Measurements from ENCODE around the gene PARPBP.
"Not testable (repeated sequence)": the region's sequence is repeated elsewhere in the genome, so short reads cannot be mapped to it uniquely, and the experiment has no call there.

PARPBP gene

DNA sequence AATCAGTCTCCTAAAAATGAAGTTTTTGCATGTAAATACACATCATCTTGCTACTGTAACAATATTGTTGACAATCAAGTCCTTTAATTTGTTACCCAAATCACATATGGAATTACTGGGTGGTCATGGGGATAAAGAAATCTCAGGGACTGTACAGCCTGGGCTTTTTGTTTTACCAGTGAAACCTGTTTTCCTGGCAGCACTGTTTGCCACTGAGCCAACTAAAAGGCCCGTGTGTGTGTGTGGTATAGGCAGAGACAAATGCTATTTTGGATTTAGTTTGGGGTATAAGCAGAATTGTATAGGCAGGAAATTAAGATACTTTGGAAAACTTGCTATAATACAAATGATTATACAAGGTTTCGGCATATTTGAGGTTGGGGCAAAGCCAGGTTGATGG is 5.8 kb upstream of the PARPBP start:
- no peak for DNase-seq (ENCODE audit: low spot score)
- H3K9me3 ChIP-seq (ENCODE audit: severe bottlenecking) = no peaks in the 10 kb centered on the region
- ATAC-seq (ENCODE audit: low read depth) = no peak
- TF ChIP-seq, protein P1, sequence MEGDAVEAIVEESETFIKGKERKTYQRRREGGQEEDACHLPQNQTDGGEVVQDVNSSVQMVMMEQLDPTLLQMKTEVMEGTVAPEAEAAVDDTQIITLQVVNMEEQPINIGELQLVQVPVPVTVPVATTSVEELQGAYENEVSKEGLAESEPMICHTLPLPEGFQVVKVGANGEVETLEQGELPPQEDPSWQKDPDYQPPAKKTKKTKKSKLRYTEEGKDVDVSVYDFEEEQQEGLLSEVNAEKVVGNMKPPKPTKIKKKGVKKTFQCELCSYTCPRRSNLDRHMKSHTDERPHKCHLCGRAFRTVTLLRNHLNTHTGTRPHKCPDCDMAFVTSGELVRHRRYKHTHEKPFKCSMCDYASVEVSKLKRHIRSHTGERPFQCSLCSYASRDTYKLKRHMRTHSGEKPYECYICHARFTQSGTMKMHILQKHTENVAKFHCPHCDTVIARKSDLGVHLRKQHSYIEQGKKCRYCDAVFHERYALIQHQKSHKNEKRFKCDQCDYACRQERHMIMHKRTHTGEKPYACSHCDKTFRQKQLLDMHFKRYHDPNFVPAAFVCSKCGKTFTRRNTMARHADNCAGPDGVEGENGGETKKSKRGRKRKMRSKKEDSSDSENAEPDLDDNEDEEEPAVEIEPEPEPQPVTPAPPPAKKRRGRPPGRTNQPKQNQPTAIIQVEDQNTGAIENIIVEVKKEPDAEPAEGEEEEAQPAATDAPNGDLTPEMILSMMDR (IDR thresholded peaks at IDR 0.05; ENCODE audit: poor library complexity, severe bottlenecking) = no peak
- H3K4me3 ChIP-seq (ENCODE audit: severe bottlenecking) = no peak overlapping the region
- peaks cover 85% of the 10 kb centered on the region for H3K36me3 ChIP-seq (ENCODE audit: low read depth)
- no peak overlapping the region for H3K27ac ChIP-seq (ENCODE audit: poor library complexity, severe bottlenecking)
- H3K4me1 ChIP-seq (ENCODE audit: insufficient read depth, poor library complexity, severe bottlenecking) = peaks cover 4% of the 10 kb centered on the region
- no peaks in the 10 kb centered on the region for H3K27me3 ChIP-seq (ENCODE audit: insufficient read depth, poor library complexity, severe bottlenecking)

DNA sequence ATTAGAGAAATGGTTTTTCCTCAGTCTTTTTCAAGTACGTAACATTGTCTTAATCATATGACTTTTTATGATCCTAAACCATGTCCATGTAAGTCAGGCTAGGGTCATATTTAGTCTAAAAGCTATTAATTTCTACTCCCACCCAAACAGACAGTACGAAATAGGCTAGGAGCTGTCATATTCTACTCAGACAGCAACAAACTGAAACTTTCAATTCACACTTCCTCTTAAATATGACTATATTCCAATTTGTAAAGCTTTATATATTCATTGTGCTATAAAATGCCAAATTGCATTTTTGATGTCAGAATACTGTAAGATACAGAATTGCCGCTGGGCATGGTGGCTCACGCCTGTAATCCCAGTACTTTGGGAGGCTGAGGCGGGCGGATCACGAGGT is 3.6 kb upstream of the PARPBP start:
- ATAC-seq (ENCODE audit: low read depth) (no peak), DNase-seq (ENCODE audit: low spot score) (no peak)
- Histone ChIP-seq H3K27ac (ENCODE audit: poor library complexity, severe bottlenecking) (no peak overlapping the region), H3K27me3 (ENCODE audit: insufficient read depth, poor library complexity, severe bottlenecking) (no peaks in the 10 kb centered on the region), H3K4me1 (ENCODE audit: insufficient read depth, poor library complexity, severe bottlenecking) (peaks cover 4% of the 10 kb centered on the region), H3K9me3 (ENCODE audit: severe bottlenecking) (no peaks in the 10 kb centered on the region), H3K36me3 (ENCODE audit: low read depth) (peaks cover 63% of the 10 kb centered on the region), H3K4me3 (ENCODE audit: severe bottlenecking) (no peak overlapping the region)
- TF ChIP-seq, protein P1 (IDR thresholded peaks at IDR 0.05; ENCODE audit: poor library complexity, severe bottlenecking) = no peak

DNA sequence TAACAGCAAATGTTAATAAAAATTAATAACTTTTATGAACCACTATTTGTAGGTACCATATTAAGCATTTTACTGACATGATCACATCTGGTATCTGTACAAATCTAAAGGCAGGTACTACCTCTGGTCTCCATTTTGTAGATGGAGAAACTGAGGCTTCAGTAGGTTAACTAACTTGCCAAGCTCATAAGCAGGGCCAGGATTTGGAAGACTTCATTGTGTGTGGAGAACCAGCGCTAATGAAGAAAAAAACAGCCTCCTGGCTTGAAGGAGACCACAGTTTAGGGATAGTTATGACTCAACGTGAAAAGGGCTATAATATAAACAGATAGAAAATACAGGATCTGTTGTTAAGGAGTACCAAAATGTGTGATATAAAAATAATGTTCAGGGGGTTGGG is 1.1 kb upstream of the PARPBP start:
- H3K27me3 ChIP-seq (ENCODE audit: insufficient read depth, poor library complexity, severe bottlenecking) = no peaks in the 10 kb centered on the region
- H3K36me3 ChIP-seq (ENCODE audit: low read depth) = peaks cover 53% of the 10 kb centered on the region
- H3K4me1 ChIP-seq (ENCODE audit: insufficient read depth, poor library complexity, severe bottlenecking) = peaks cover 12% of the 10 kb centered on the region
- H3K9me3 ChIP-seq (ENCODE audit: severe bottlenecking) = no peaks in the 10 kb centered on the region
- peak overlapping the region; percentile 84 for H3K4me3 ChIP-seq (ENCODE audit: severe bottlenecking)
- H3K27ac ChIP-seq (ENCODE audit: poor library complexity, severe bottlenecking) = no peak overlapping the region
- ATAC-seq (ENCODE audit: low read depth) (no peak), DNase-seq (ENCODE audit: low spot score) (no peak)
- TF ChIP-seq, protein P1 (IDR thresholded peaks at IDR 0.05; ENCODE audit: poor library complexity, severe bottlenecking) = no peak

DNA sequence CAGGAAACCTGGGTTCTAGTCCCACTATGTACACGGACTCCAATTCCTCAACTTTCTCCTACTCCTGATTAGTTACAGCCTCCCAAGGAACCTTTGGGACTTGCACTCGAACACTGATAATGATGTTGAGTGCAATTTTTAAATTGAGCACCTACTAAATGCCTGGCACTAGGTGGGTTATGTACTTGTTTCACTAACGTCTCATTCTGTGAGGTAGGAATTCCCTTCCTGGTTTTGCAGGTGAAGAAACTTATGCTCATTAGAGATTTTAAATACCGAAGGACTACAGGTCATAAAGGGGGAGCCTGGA is 536 bp downstream of the PARPBP start:
- Histone ChIP-seq H3K27ac (ENCODE audit: poor library complexity, severe bottlenecking) (peak overlapping the region; percentile 74), H3K4me3 (ENCODE audit: severe bottlenecking) (peak overlapping the region; percentile 84), H3K9me3 (ENCODE audit: severe bottlenecking) (no peaks in the 10 kb centered on the region), H3K4me1 (ENCODE audit: insufficient read depth, poor library complexity, severe bottlenecking) (peaks cover 12% of the 10 kb centered on the region), H3K36me3 (ENCODE audit: low read depth) (peaks cover 51% of the 10 kb centered on the region), H3K27me3 (ENCODE audit: insufficient read depth, poor library complexity, severe bottlenecking) (no peaks in the 10 kb centered on the region)
- TF ChIP-seq, protein P1 (IDR thresholded peaks at IDR 0.05; ENCODE audit: poor library complexity, severe bottlenecking) = no peak
- ATAC-seq (ENCODE audit: low read depth) (no peak), DNase-seq (ENCODE audit: low spot score) (no peak)

DNA sequence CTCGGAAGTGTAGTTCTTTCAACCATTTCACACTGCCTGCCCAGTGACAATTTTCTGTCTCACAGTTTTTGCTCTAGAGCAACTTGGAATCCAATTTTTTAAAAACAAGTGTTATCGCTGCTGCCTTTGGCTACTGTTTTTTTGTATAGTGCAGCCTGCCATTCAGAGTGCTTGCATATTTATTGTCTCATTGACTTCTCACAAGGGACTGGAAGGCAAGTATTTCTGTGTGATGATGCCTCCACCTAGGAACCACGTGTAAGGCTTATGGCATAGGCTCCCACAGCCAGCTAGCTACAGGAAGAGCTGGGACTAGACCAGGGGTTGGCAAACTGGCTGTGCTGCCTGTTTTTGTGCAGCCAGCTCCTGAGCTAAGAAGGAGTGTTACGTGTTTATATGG is 903 bp downstream of the PARPBP start:
- Histone ChIP-seq H3K4me3 (ENCODE audit: severe bottlenecking) (peak overlapping the region; percentile 84), H3K27me3 (ENCODE audit: insufficient read depth, poor library complexity, severe bottlenecking) (no peaks in the 10 kb centered on the region), H3K36me3 (ENCODE audit: low read depth) (peaks cover 48% of the 10 kb centered on the region), H3K27ac (ENCODE audit: poor library complexity, severe bottlenecking) (peak overlapping the region; percentile 74), H3K9me3 (ENCODE audit: severe bottlenecking) (no peaks in the 10 kb centered on the region), H3K4me1 (ENCODE audit: insufficient read depth, poor library complexity, severe bottlenecking) (peaks cover 12% of the 10 kb centered on the region)
- DNase-seq (ENCODE audit: low spot score) (no peak), ATAC-seq (ENCODE audit: low read depth) (no peak)
- TF ChIP-seq, protein P1 (IDR thresholded peaks at IDR 0.05; ENCODE audit: poor library complexity, severe bottlenecking) = no peak

DNA sequence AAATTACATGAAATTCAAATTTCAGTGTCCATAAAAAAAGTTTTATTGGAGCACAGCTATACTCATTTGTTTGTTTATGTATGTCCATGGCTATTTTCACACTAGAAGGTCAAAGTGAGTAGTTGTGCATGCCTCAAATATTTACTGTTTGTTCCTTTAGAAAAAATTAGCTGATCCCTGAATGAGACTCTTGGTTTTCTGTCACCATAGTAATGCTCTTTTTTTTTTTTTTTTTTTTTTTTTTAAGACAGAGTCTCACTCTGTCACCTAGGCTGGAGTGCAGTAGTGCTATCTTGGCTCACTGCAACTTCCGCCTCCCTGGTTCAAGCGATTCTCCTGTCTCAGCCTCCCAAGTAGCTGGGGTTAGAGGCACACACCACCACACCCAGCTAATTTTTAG is 1.3 kb downstream of the PARPBP start:
- Histone ChIP-seq H3K4me3 (ENCODE audit: severe bottlenecking) (peak overlapping the region; percentile 84), H3K36me3 (ENCODE audit: low read depth) (peaks cover 44% of the 10 kb centered on the region), H3K4me1 (ENCODE audit: insufficient read depth, poor library complexity, severe bottlenecking) (peaks cover 12% of the 10 kb centered on the region), H3K27ac (ENCODE audit: poor library complexity, severe bottlenecking) (peak overlapping the region; percentile 74)
- H3K27me3 ChIP-seq (ENCODE audit: insufficient read depth, poor library complexity, severe bottlenecking); DNase-seq (ENCODE audit: low spot score); ATAC-seq (ENCODE audit: low read depth); H3K9me3 ChIP-seq (ENCODE audit: severe bottlenecking): not testable (repeated sequence)

DNA sequence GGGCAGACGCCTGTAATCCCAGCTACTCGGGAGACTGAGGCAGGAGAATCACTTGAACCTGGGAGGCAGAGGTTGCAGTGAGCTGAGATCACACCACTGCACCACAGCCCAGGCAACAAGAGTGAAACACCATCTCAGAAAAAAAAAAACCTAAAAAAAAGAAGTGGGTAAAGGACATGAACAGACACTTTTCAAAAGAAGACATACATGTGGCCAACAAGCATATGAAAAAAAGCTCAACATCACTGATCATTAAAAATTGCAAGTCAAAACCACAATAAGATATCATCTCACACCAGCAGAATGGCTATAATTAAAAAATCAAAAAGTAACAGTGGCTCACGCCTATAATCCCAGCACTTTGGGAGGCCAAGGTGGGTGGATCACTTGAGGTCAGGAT is 10.7 kb downstream of the PARPBP start:
- H3K36me3 ChIP-seq (ENCODE audit: low read depth) = peaks cover 14% of the 10 kb centered on the region
- not testable (repeated sequence) for H3K4me1 ChIP-seq (ENCODE audit: insufficient read depth, poor library complexity, severe bottlenecking); H3K9me3 ChIP-seq (ENCODE audit: severe bottlenecking); DNase-seq (ENCODE audit: low spot score); H3K27me3 ChIP-seq (ENCODE audit: insufficient read depth, poor library complexity, severe bottlenecking); H3K4me3 ChIP-seq (ENCODE audit: severe bottlenecking); H3K27ac ChIP-seq (ENCODE audit: poor library complexity, severe bottlenecking); ATAC-seq (ENCODE audit: low read depth)

DNA sequence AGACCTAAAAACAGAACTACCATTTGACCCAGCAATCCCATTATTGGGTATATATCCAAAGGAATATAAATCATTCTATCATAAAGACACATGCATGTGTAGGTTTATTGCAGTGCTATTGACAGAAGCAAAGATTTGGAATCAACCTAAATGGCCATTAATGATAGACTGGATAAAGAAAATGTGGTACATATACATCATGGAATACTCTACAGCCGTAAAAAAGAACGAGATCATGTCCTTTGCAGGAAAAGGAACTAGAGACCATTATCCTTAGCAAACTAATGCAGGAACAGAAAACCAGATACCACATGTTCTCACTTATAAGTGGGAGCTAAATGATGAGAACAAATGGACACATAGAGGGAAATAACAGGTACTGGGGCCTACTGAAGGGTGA is 11.5 kb downstream of the PARPBP start:
- not testable (repeated sequence) for ATAC-seq (ENCODE audit: low read depth)

More for the DNA sequence above, 11.5 kb downstream of the PARPBP start:
- not testable (repeated sequence) for H3K4me1 ChIP-seq (ENCODE audit: insufficient read depth, poor library complexity, severe bottlenecking); H3K4me3 ChIP-seq (ENCODE audit: severe bottlenecking); H3K27ac ChIP-seq (ENCODE audit: poor library complexity, severe bottlenecking); H3K9me3 ChIP-seq (ENCODE audit: severe bottlenecking); DNase-seq (ENCODE audit: low spot score); H3K27me3 ChIP-seq (ENCODE audit: insufficient read depth, poor library complexity, severe bottlenecking)
- H3K36me3 ChIP-seq (ENCODE audit: low read depth) = peaks cover 14% of the 10 kb centered on the region
